ENCODE data around the gene IL1RAPL2. TPM values are rescaled to one million over a fixed set of nuclear protein-coding genes. Genes with fewer than 3 reads are reported as not detected.

IL1RAPL2 gene
- total RNA-seq, 2 donors from 2014 or later, result not detected

GRCh38 chrX:105610411-105610810 is 1044.4 kb downstream of the IL1RAPL2 start:
- Mint-ChIP-seq H3K27ac (no peak overlapping the region), H3K4me1 (ENCODE audit: low read depth) (no peaks in the 10 kb centered on the region), H3K9me3 (peaks cover 0 to 3% of the 10 kb centered on the region in 2 donors), H3K4me3 (no peak overlapping the region), H3K36me3 (ENCODE audit: insufficient read depth in 2 of 2) (no peaks in the 10 kb centered on the region), H3K27me3 (ENCODE audit: low read depth) (peaks cover 7% of the 10 kb centered on the region)
- DNase-seq, result no peak
- no peak for ATAC-seq (replicated peaks in 1 of 2)

- Mint-ChIP-seq H3K36me3 (ENCODE audit: insufficient read depth in 2 of 2) (no peaks in the 10 kb centered on the region), H3K4me1 (ENCODE audit: low read depth) (no peaks in the 10 kb centered on the region), H3K9me3 (peaks cover 0 to 1% of the 10 kb centered on the region in 2 donors), H3K27ac (no peak overlapping the region), H3K4me3 (no peak overlapping the region), H3K27me3 (ENCODE audit: low read depth) (no peaks in the 10 kb centered on the region)
- DNase-seq (no peak), ATAC-seq (replicated peaks in 1 of 2) (no peak)
Measured at GRCh38 chrX:105618393-105619101, 1052.5 kb downstream of the IL1RAPL2 start.

- ATAC-seq (replicated peaks in 1 of 2) (no peak), DNase-seq (no peak)
- Mint-ChIP-seq H3K27ac (no peak overlapping the region), H3K4me3 (no peak overlapping the region), H3K4me1 (ENCODE audit: low read depth) (no peaks in the 10 kb centered on the region), H3K27me3 (ENCODE audit: low read depth) (peaks cover 31% of the 10 kb centered on the region), H3K36me3 (ENCODE audit: insufficient read depth in 2 of 2) (no peaks in the 10 kb centered on the region), H3K9me3 (peaks cover 0 to 13% of the 10 kb centered on the region in 2 donors)
Measured at GRCh38 chrX:105634180-105634579, 1068.2 kb downstream of the IL1RAPL2 start.

GRCh38 chrX:105635794-105636193 is 1069.8 kb downstream of the IL1RAPL2 start:
- H3K4me1 Mint-ChIP-seq (ENCODE audit: low read depth), result no peaks in the 10 kb centered on the region
- no peak for ATAC-seq (replicated peaks in 1 of 2)
- no peaks in the 10 kb centered on the region for H3K36me3 Mint-ChIP-seq (ENCODE audit: insufficient read depth in 2 of 2)
- H3K27ac Mint-ChIP-seq, result no peak overlapping the region
- H3K4me3 Mint-ChIP-seq, result no peak overlapping the region
- H3K27me3 Mint-ChIP-seq (ENCODE audit: low read depth), result peaks cover 19% of the 10 kb centered on the region
- no peak for DNase-seq
- peaks cover 0 to 9% of the 10 kb centered on the region in 2 donors for H3K9me3 Mint-ChIP-seq

- Mint-ChIP-seq H3K27me3 (ENCODE audit: low read depth) (peaks cover 19% of the 10 kb centered on the region), H3K4me3 (no peak overlapping the region), H3K4me1 (ENCODE audit: low read depth) (no peaks in the 10 kb centered on the region), H3K27ac (no peak overlapping the region), H3K9me3 (peaks cover 0 to 9% of the 10 kb centered on the region in 2 donors), H3K36me3 (ENCODE audit: insufficient read depth in 2 of 2) (no peaks in the 10 kb centered on the region)
- ATAC-seq (replicated peaks in 1 of 2) (no peak), DNase-seq (no peak)
Measured at GRCh38 chrX:105636667-105637066, 1070.7 kb downstream of the IL1RAPL2 start.

GRCh38 chrX:105645667-105646357 is 1079.8 kb downstream of the IL1RAPL2 start:
- DNase-seq (no peak), ATAC-seq (replicated peaks in 1 of 2) (no peak)
- Mint-ChIP-seq H3K36me3 (ENCODE audit: insufficient read depth in 2 of 2) (no peaks in the 10 kb centered on the region), H3K4me3 (no peak overlapping the region), H3K4me1 (ENCODE audit: low read depth) (no peaks in the 10 kb centered on the region), H3K27me3 (ENCODE audit: low read depth) (no peaks in the 10 kb centered on the region), H3K9me3 (peaks cover 0 to 6% of the 10 kb centered on the region in 2 donors), H3K27ac (no peak overlapping the region)

GRCh38 chrX:105646592-105647372 is 1080.8 kb downstream of the IL1RAPL2 start:
- Mint-ChIP-seq H3K36me3 (ENCODE audit: insufficient read depth in 2 of 2) (no peaks in the 10 kb centered on the region), H3K9me3 (peaks cover 0 to 6% of the 10 kb centered on the region in 2 donors), H3K27me3 (ENCODE audit: low read depth) (no peaks in the 10 kb centered on the region), H3K27ac (no peak overlapping the region), H3K4me1 (ENCODE audit: low read depth) (no peaks in the 10 kb centered on the region), H3K4me3 (no peak overlapping the region)
- DNase-seq (no peak), ATAC-seq (replicated peaks in 1 of 2) (no peak)

GRCh38 chrX:105647749-105648148 is 1081.8 kb downstream of the IL1RAPL2 start:
- Mint-ChIP-seq H3K36me3 (ENCODE audit: insufficient read depth in 2 of 2) (no peaks in the 10 kb centered on the region), H3K9me3 (peaks cover 0 to 6% of the 10 kb centered on the region in 2 donors), H3K4me3 (no peak overlapping the region), H3K27ac (no peak overlapping the region), H3K4me1 (ENCODE audit: low read depth) (no peaks in the 10 kb centered on the region), H3K27me3 (ENCODE audit: low read depth) (no peaks in the 10 kb centered on the region)
- ATAC-seq (replicated peaks in 1 of 2), result no peak
- no peak for DNase-seq

GRCh38 chrX:105648732-105649131 is 1082.7 kb downstream of the IL1RAPL2 start:
- Mint-ChIP-seq H3K27me3 (ENCODE audit: low read depth) (no peaks in the 10 kb centered on the region), H3K36me3 (ENCODE audit: insufficient read depth in 2 of 2) (no peaks in the 10 kb centered on the region), H3K27ac (no peak overlapping the region), H3K4me3 (no peak overlapping the region), H3K4me1 (ENCODE audit: low read depth) (no peaks in the 10 kb centered on the region), H3K9me3 (peaks cover 0 to 6% of the 10 kb centered on the region in 2 donors)
- DNase-seq (no peak), ATAC-seq (replicated peaks in 1 of 2) (no peak)

- DNase-seq, result no peak
- Mint-ChIP-seq H3K4me3 (no peak overlapping the region), H3K36me3 (ENCODE audit: insufficient read depth in 2 of 2) (no peaks in the 10 kb centered on the region), H3K4me1 (ENCODE audit: low read depth) (no peaks in the 10 kb centered on the region), H3K27ac (no peak overlapping the region), H3K27me3 (ENCODE audit: low read depth) (no peaks in the 10 kb centered on the region), H3K9me3 (peaks cover 0 to 6% of the 10 kb centered on the region in 2 donors)
- ATAC-seq (replicated peaks in 1 of 2), result no peak
Measured at GRCh38 chrX:105650577-105650976, 1084.6 kb downstream of the IL1RAPL2 start.

- ATAC-seq (replicated peaks in 1 of 2), result no peak
Measured at GRCh38 chrX:105650986-105651385, 1085.0 kb downstream of the IL1RAPL2 start.

GRCh38 chrX:105653891-105654290 is 1087.9 kb downstream of the IL1RAPL2 start:
- DNase-seq, result no peak
- Mint-ChIP-seq H3K4me3 (no peak overlapping the region), H3K27me3 (ENCODE audit: low read depth) (no peaks in the 10 kb centered on the region), H3K4me1 (ENCODE audit: low read depth) (no peaks in the 10 kb centered on the region), H3K27ac (no peak overlapping the region), H3K36me3 (ENCODE audit: insufficient read depth in 2 of 2) (no peaks in the 10 kb centered on the region), H3K9me3 (no peaks in the 10 kb centered on the region)
- no peak for ATAC-seq (replicated peaks in 1 of 2)

More at GRCh38 chrX:105650986-105651385, 1085.0 kb downstream of the IL1RAPL2 start:
- Mint-ChIP-seq H3K4me3 (no peak overlapping the region), H3K27me3 (ENCODE audit: low read depth) (no peaks in the 10 kb centered on the region), H3K9me3 (peaks cover 0 to 3% of the 10 kb centered on the region in 2 donors), H3K4me1 (ENCODE audit: low read depth) (no peaks in the 10 kb centered on the region), H3K27ac (no peak overlapping the region), H3K36me3 (ENCODE audit: insufficient read depth in 2 of 2) (no peaks in the 10 kb centered on the region)
- no peak for DNase-seq

- Mint-ChIP-seq H3K4me3 (no peak overlapping the region), H3K36me3 (ENCODE audit: insufficient read depth in 2 of 2) (no peaks in the 10 kb centered on the region), H3K27ac (no peak overlapping the region), H3K9me3 (no peaks in the 10 kb centered on the region), H3K27me3 (ENCODE audit: low read depth) (no peaks in the 10 kb centered on the region), H3K4me1 (ENCODE audit: low read depth) (no peaks in the 10 kb centered on the region)
- DNase-seq (no peak), ATAC-seq (replicated peaks in 1 of 2) (no peak)
Measured at GRCh38 chrX:105658136-105658535, 1092.1 kb downstream of the IL1RAPL2 start.

All from activated T-cell treated with anti-CD3 and anti-CD28 coated beads, Interleukin-2, amount 50 U/mL, for 72 hours (primary cell).